Testis (tissue), 3 donors: ENCODE data around the gene TTC39B. TPM values are rescaled to one million over a fixed set of nuclear protein-coding genes. Genes with fewer than 3 reads are reported as not detected.

Experiments
- DNase-seq: peaks from one replicate; pipeline ENCODE4 v3.0.0-alpha.2; 2019
- H3K27ac ChIP-seq, 2 donors: fragments of 200-600 bp; sonication (generic); one replicate each; pipeline ENCODE4 v1.5.1; 2019
- H3K27me3 ChIP-seq: fragments of 200-600 bp; sonication (generic); one replicate; pipeline ENCODE4 v1.5.1; 2019
- H3K36me3 ChIP-seq: fragments of 200-600 bp; sonication (generic); one replicate; pipeline ENCODE4 v1.5.1; 2017; ENCODE audit warnings: low read depth; ENCODE audit errors: missing control alignments
- H3K4me1 ChIP-seq: fragments of 200-600 bp; sonication (generic); one replicate; pipeline ENCODE4 v1.5.1; 2019
- H3K4me3 ChIP-seq, 2 donors: fragments of 200-600 bp; sonication (generic); one replicate each; pipeline ENCODE4 v1.5.1; 2017 to 2019
- H3K9me3 ChIP-seq: fragments of 200-600 bp; sonication (generic); one replicate; pipeline ENCODE4 v1.5.1; 2017
- POLR2A ChIP-seq: fragments of 450-650 bp; IDR thresholded peaks from one replicate; pipeline ENCODE4 v1.6.1; 2017; ENCODE audit warnings: antibody characterized with exemption, mild to moderate bottlenecking, moderate library complexity
- WGBS, 2 donors: methylation state at CpG; one replicate each; pipeline ENCODE4 v1.1.5; 2018; 5-methylcytosine and 5-hydroxymethylcytosine counted together
- intact Hi-C: fragments of 100-400 bp; cut with DNase I; formaldehyde crosslinking; loops from one replicate; pipeline ENCODE4 v1.15.1; 2023; ENCODE audit warnings: low total_unique reads
- polyA plus RNA-seq: library from polyadenylated mRNA; stranded (reverse); fragments of 350-450 nt; fragmentation: Illumina TruSeq; extraction: RNeasy Lipid Tissue Mini Kit (QIAGEN cat#74804); gene quantifications from one replicate; pipeline ENCODE4 v1.2.3, GENCODE V29; 2014; ENCODE audit warnings: low read depth, low replicate concordance; ENCODE audit not compliant: insufficient read depth
- total RNA-seq, 2 donors: library from RNA; depleted of rRNA; stranded (reverse); fragments of >200 nt; gene quantifications; one replicate each; pipeline ENCODE4 v1.2.3, GENCODE V29; 2016
- TF ChIP-seq, protein P1 (sequence below), 3 experiments: fragments of 450-650 bp in 2 of 3; fragments of 200-600 bp in 1 of 3; sonication (generic) in 1 of 3; IDR thresholded peaks; one replicate each; pipeline ENCODE4 v1.5.1; 2016 to 2019; ENCODE audit warnings: antibody characterized with exemption in 3 of 3, mild to moderate bottlenecking in 2 of 3, moderate library complexity in 1 of 3

The TTC39B gene
- total and polyA plus RNA-seq, 3 donors from 2014 or later = 5.7 to 8.9 (median 8.5) TPM

DNA sequence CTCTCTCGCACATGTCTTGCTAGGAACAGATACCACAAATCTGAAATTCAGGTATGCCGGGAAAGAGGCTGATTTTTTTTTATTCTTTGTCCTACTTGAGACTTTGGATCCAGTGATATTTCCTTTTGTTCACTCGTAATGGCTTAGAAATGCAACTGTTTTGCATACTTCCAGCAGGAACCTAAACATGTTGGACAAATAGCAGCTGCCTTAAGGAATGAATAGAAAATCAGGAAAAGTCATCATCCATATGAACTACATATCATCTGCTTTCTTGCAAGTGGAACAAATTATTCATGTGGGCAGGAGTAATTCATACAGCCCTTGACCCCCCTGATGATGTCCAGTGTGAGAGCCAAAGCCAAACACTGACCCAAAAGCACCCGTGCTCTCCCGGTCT, 17.4 kb downstream of the TTC39B start:
- intact Hi-C loops = no loop called here

DNA sequence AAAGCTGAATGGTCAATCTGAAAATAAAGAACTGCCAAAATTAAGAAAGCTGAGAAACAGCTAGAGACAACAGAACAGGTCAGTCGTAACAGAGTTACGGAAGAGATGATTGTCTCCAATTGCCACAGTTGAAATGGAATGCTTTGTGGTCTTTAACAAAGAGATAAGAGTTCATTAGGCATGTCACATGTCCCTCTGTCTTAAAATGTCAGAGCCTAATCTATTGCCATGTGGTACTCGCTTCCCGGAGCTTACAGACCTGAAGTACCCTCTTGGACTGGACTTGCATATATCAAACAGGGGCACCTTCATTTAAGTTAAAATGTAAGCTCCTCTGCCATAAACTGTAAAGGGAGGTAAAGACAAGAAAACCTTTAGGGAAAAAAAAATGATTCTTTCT, 19.7 kb downstream of the TTC39B start:
- no peak overlapping the region for H3K4me3 ChIP-seq
- H3K27me3 ChIP-seq = no peaks in the 10 kb centered on the region
- no peaks in the 10 kb centered on the region for H3K36me3 ChIP-seq
- no peak for TF ChIP-seq POLR2A
- TF ChIP-seq, protein P1, sequence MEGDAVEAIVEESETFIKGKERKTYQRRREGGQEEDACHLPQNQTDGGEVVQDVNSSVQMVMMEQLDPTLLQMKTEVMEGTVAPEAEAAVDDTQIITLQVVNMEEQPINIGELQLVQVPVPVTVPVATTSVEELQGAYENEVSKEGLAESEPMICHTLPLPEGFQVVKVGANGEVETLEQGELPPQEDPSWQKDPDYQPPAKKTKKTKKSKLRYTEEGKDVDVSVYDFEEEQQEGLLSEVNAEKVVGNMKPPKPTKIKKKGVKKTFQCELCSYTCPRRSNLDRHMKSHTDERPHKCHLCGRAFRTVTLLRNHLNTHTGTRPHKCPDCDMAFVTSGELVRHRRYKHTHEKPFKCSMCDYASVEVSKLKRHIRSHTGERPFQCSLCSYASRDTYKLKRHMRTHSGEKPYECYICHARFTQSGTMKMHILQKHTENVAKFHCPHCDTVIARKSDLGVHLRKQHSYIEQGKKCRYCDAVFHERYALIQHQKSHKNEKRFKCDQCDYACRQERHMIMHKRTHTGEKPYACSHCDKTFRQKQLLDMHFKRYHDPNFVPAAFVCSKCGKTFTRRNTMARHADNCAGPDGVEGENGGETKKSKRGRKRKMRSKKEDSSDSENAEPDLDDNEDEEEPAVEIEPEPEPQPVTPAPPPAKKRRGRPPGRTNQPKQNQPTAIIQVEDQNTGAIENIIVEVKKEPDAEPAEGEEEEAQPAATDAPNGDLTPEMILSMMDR (IDR thresholded peaks at IDR 0.05) = no peak
- H3K27ac ChIP-seq = no peak overlapping the region
- no peaks in the 10 kb centered on the region for H3K9me3 ChIP-seq
- 92 to 97% methylated on average over 4 of the region's 4 CpGs for WGBS, 2 donors
- no peak for DNase-seq
- H3K4me1 ChIP-seq = no peaks in the 10 kb centered on the region
- intact Hi-C loops = no loop called here

More for the DNA sequence above, 17.4 kb downstream of the TTC39B start:
- TF ChIP-seq, protein P1 (IDR thresholded peaks at IDR 0.05) = no peak
- no peak for TF ChIP-seq POLR2A
- H3K9me3 ChIP-seq = no peaks in the 10 kb centered on the region
- no peaks in the 10 kb centered on the region for H3K36me3 ChIP-seq
- WGBS, 2 donors = 95% methylated on average over 5 of the region's 5 CpGs
- no peak overlapping the region for H3K4me3 ChIP-seq
- no peak overlapping the region for H3K27ac ChIP-seq
- H3K27me3 ChIP-seq = no peaks in the 10 kb centered on the region
- no peak for DNase-seq
- no peaks in the 10 kb centered on the region for H3K4me1 ChIP-seq

DNA sequence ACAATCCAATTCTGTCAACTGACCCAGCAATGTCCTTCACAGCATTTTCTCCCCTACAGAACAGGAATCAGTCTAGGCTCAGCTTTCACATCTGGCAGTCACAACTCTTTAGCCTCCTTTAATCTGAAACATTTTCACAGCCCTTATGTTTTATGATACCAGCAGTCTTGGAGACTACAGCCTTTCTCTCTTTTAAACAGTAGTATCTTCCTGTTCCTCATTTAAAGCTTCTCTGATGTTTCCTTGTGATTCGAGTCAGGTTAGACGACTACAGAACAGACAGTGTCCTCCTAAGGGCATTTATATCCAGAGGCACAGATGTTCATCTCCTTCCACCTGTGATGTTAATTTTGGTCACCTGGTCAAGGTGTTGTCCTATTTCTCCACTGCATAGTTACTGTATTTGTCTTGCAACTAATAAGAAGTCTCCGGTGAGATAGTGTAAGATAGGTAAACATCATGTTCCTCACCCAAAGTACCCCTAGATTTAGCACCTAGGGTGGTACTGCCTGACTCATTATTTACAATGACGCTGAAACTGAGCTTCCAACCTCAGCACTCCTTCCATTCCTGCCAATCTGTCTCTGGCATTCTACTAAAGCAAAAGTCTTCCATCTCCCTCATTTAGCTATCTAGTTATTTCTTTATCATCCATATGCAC, 20.7 kb downstream of the TTC39B start:
- H3K9me3 ChIP-seq = no peaks in the 10 kb centered on the region
- no peaks in the 10 kb centered on the region for H3K27me3 ChIP-seq
- no peak overlapping the region for H3K27ac ChIP-seq
- intact Hi-C loops = no loop called here
- DNase-seq = no peak
- no peak for TF ChIP-seq POLR2A
- TF ChIP-seq, protein P1 (IDR thresholded peaks at IDR 0.05) = no peak
- H3K4me3 ChIP-seq = no peak overlapping the region
- H3K36me3 ChIP-seq = no peaks in the 10 kb centered on the region
- WGBS, 2 donors = 73 to 85% methylated on average over 4 of the region's 4 CpGs
- no peaks in the 10 kb centered on the region for H3K4me1 ChIP-seq

DNA sequence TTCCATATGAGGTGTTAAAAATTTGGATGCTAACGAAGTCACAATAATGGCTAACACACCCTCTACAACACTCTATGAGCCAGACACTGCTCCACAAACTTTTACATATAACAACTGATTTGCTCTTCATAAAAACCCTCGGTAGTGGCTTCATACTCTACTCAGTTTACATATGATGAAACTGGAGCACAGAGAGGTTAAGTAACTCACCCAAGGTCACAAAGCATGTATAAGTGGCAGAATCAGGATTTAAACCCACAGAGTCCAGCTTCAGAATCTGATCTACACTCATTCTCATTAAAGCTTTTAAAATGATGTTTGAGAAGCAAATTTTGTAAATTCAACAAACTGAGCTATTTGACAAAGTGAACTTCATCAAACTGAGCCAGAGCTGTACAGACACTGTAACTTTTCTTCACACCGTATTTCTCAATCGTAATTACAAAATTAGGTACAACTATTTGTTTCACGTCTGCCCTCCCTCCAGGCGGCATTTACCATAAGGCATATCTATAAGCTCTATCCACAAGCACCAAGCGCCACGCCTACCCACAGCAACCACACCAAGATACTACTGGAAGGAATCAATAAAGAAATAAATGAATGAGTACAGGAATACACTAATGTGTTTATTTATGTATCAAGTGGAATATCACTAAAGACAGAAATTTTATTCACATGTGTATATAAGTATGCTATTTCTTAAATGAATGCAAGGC, 24.3 kb downstream of the TTC39B start:
- Histone ChIP-seq H3K36me3 (no peaks in the 10 kb centered on the region), H3K4me1 (no peaks in the 10 kb centered on the region), H3K4me3 (no peak overlapping the region), H3K9me3 (no peaks in the 10 kb centered on the region), H3K27me3 (no peaks in the 10 kb centered on the region), H3K27ac (no peak overlapping the region)
- intact Hi-C loops = no loop called here
- WGBS, 2 donors = 92 to 94% methylated on average over 8 of the region's 8 CpGs
- no peak for DNase-seq
- TF ChIP-seq POLR2A = no peak
- TF ChIP-seq, protein P1 (IDR thresholded peaks at IDR 0.05) = no peak

DNA sequence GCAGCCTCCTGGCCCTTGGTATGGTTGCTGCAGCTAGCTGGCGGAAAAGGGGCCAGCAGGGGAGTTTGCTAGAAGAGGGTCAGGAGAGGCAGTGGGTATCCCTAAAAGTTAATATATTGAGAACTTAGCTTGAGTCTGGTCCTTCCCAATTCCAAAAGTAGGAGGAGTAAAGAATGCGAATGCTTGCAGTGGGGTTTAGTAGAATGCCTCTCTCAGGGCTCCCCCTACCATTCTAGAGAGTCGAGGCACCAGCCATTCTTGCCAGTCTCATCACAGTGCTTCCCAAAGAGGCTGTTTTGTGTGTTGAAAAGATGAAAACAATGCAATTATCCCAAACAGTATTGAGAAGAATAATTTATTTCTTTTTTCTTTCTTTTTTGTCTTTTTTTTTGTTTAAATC, 26.4 kb downstream of the TTC39B start:
- no peaks in the 10 kb centered on the region for H3K36me3 ChIP-seq
- H3K27ac ChIP-seq = no peak overlapping the region
- no peak for TF ChIP-seq POLR2A
- TF ChIP-seq, protein P1 (IDR thresholded peaks at IDR 0.05) = no peak
- DNase-seq = no peak
- H3K4me3 ChIP-seq = no peak overlapping the region
- no peaks in the 10 kb centered on the region for H3K27me3 ChIP-seq
- WGBS, 2 donors = 96 to 98% methylated on average over 3 of the region's 3 CpGs
- intact Hi-C loops = no loop called here
- no peaks in the 10 kb centered on the region for H3K9me3 ChIP-seq
- no peaks in the 10 kb centered on the region for H3K4me1 ChIP-seq
